ENCODE results near the gene MEGF9. TPM values are rescaled to one million over a fixed set of nuclear protein-coding genes. Genes with fewer than 3 reads are reported as not detected.
A peak's percentile ranks its signal among the peaks of the same experiment; 100 is the strongest.

The MEGF9 gene
- total and polyA plus RNA-seq, 2 of the 13 experiments (the other 11 are each of a cell fraction or from before 2014, with no cell fraction given): 3.1 to 3.3 TPM

- Histone ChIP-seq H3K9me3 (ENCODE audit: low read length) (no peaks in the 10 kb centered on the region), H3K36me3 (replicated peaks in 1 of 2; ENCODE audit: control insufficient read depth in 1 of 2, insufficient read depth in 2 of 2, low read length in 2 of 2) (no peaks in the 10 kb centered on the region), H3K27me3 (ENCODE audit: control insufficient read depth in 1 of 2, insufficient read depth in 2 of 2, low read length in 2 of 2) (no peaks in the 10 kb centered on the region; a peak in 1 of 5 replicates), H3K4me2 (ENCODE audit: low read depth, low read length) (no peak overlapping the region), H3K27ac (ENCODE audit: extremely low read length, insufficient read depth, low read length) (no peak overlapping the region), H3K79me2 (ENCODE audit: insufficient read depth, low read length) (peaks cover 14% of the 10 kb centered on the region), H2AFZ (ENCODE audit: low read length) (no peak overlapping the region), H3K9ac (ENCODE audit: insufficient read depth, low read depth, low read length) (no peak overlapping the region), H4K20me1 (ENCODE audit: insufficient read depth, low read length) (no peaks in the 10 kb centered on the region), H3K4me1 (ENCODE audit: insufficient read depth, low read length) (peaks cover 38% of the 10 kb centered on the region), H3K4me3 (replicated peaks in 1 of 3; ENCODE audit: insufficient read depth in 1 of 3, low read depth in 2 of 3, low read length in 3 of 3) (no peak overlapping the region)
- ChIA-PET POLR2A (interaction anchor here (1.4 kb wide), 1 partner anchor 12 kb away, joined by 4 read pairs; no protein-coding TSS in a partner anchor), CTCF (ENCODE audit: low intra/inter-chr PET ratio, low total read pairs) (no interaction called here)
- BruUV-seq (replicated peaks): no TSS peak
- ATAC-seq (no peak), FAIRE-seq (no peak), DNase-seq (ENCODE audit: low spot score) (peak; percentile 85)
- WGBS (ENCODE audit: low lambda C conversion rate): 67% methylated on average over 3 of the region's 3 CpGs
- intact Hi-C loops (cut with micrococcal nuclease; ENCODE audit: unreplicated experiment): no loop called here
- in situ Hi-C loops (cut with HindIII; ENCODE audit: extremely low pct_ligation_motif_present, low pct_unique_long_range_greater_than_20kb): no loop called here
- TF ChIP-seq ZSCAN5A (CRISPR knock-in tag; IDR thresholded peaks at IDR 0.05; ENCODE audit: borderline replicate concordance): no peak
- no peak for TF ChIP-seq ZNF318 (CRISPR knock-in tag; IDR thresholded peaks at IDR 0.05)
- TF ChIP-seq ZNF660 (CRISPR knock-in tag; IDR thresholded peaks at IDR 0.05; ENCODE audit: borderline replicate concordance, low read depth): no peak
- TF ChIP-seq ARID3A (IDR thresholded peaks at IDR 0.05; ENCODE audit: low read depth, low read length): peak; percentile 65
- no peak for TF ChIP-seq CCDC6 (CRISPR knock-in tag; IDR thresholded peaks at IDR 0.05)
- TF ChIP-seq TFAP4 (IDR thresholded peaks at IDR 0.05; ENCODE audit: borderline replicate concordance, low read depth): peak; percentile 86
- TF ChIP-seq ZNF513 (CRISPR knock-in tag; conservative IDR thresholded peaks at IDR 0.05): no peak
These were observed 130.3 kb downstream of the MEGF9 start for GRCh38 chr9:120583958-120584369.
